Peyer's patch (tissue), 4 donors: ENCODE results near the gene CTCFL.

Experiments
- CTCF ChIP-seq, 6 experiments: fragments of 450-650 bp in 4 of 6; fragments of 200-600 bp in 2 of 6; sonication (generic) in 1 of 6; IDR thresholded peaks; one replicate each; pipeline ENCODE4 v1.5.1; 2017 to 2019; ENCODE audit warnings: antibody characterized with exemption in 6 of 6, mild to moderate bottlenecking in 3 of 6, moderate library complexity in 1 of 6
- POLR2A ChIP-seq, 2 donors: fragments of 450-650 bp; IDR thresholded peaks; one replicate each; pipeline ENCODE4 v1.5.1; 2017; ENCODE audit warnings: antibody characterized with exemption in 2 of 2, mild to moderate bottlenecking in 2 of 2, moderate library complexity in 2 of 2

- TF ChIP-seq POLR2A (IDR thresholded peaks at IDR 0.05) (no peak), CTCF (IDR thresholded peaks at IDR 0.05) (no peak)
Measured at GRCh38 chr20:57451795-57452661, 72.9 kb downstream of the CTCFL start.
